IPS-NIHi7 (cell line): ENCODE data around the gene GRK4.
A peak's percentile ranks its signal among the peaks of the same experiment; 100 is the strongest.
"Not testable (repeated sequence)": the region's sequence is repeated elsewhere in the genome, so short reads cannot be mapped to it uniquely, and the experiment has no call there.

Experiments
- DNase-seq: peaks from one replicate; pipeline ENCODE4 v3.0.0; 2012; ENCODE audit warnings: mixed read lengths; ENCODE audit errors: extremely low spot score

GRK4 gene

GRCh38 chr4:3039706-3040366, 76.5 kb downstream of the GRK4 start:
- no peak for DNase-seq

GRCh38 chr4:3040452-3041191, 77.3 kb downstream of the GRK4 start:
- no peak for DNase-seq

- DNase-seq: no peak
Measured at GRCh38 chr4:3041192-3042142, 78.1 kb downstream of the GRK4 start.

GRCh38 chr4:3042226-3042625, 78.9 kb downstream of the GRK4 start:
- DNase-seq: no peak

GRCh38 chr4:3043282-3044020, 80.1 kb downstream of the GRK4 start:
- no peak for DNase-seq

GRCh38 chr4:3044870-3045819, 81.8 kb downstream of the GRK4 start:
- no peak for DNase-seq

GRCh38 chr4:3046162-3046561, 82.8 kb downstream of the GRK4 start:
- DNase-seq: no peak

- no peak for DNase-seq
Measured at GRCh38 chr4:3046623-3047022, 83.3 kb downstream of the GRK4 start.

- DNase-seq: peak; percentile 68
Measured at GRCh38 chr4:3047464-3048286, 84.3 kb downstream of the GRK4 start.

GRCh38 chr4:3051141-3051897, 87.9 kb downstream of the GRK4 start:
- DNase-seq: not testable (repeated sequence)

- DNase-seq: no peak
Measured at GRCh38 chr4:3054169-3054759, 90.9 kb downstream of the GRK4 start.

GRCh38 chr4:3059943-3060342, 96.6 kb downstream of the GRK4 start:
- no peak for DNase-seq

GRCh38 chr4:3060946-3061345, 97.6 kb downstream of the GRK4 start:
- DNase-seq: no peak

GRCh38 chr4:3062471-3062870, 99.1 kb downstream of the GRK4 start:
- DNase-seq: no peak

- no peak for DNase-seq
Measured at GRCh38 chr4:3065551-3065950, 102.2 kb downstream of the GRK4 start.

- no peak for DNase-seq
Measured at GRCh38 chr4:3066836-3067400, 103.5 kb downstream of the GRK4 start.

- DNase-seq: no peak
Measured at GRCh38 chr4:3067473-3068001, 104.2 kb downstream of the GRK4 start.

GRCh38 chr4:3069661-3070199, 106.4 kb downstream of the GRK4 start:
- no peak for DNase-seq
